Astrocyte (in vitro differentiated cells and primary cell): Measurements from ENCODE around the gene CTSW.

Source experiments
- EZH2 ChIP-seq: IDR thresholded peaks from 2 replicates; pipeline ENCODE4 v1.6.1; 2012; ENCODE audit warnings: mild to moderate bottlenecking, low read length, inconsistent platforms; ENCODE audit not compliant: insufficient read depth
- TF ChIP-seq, protein P1 (sequence below): IDR thresholded peaks from 2 replicates; pipeline ENCODE4 v1.5.1; 2011; ENCODE audit warnings: low read depth, mild to moderate bottlenecking, inconsistent platforms, low read length, moderate library complexity; ENCODE audit not compliant: insufficient read depth

DNA sequence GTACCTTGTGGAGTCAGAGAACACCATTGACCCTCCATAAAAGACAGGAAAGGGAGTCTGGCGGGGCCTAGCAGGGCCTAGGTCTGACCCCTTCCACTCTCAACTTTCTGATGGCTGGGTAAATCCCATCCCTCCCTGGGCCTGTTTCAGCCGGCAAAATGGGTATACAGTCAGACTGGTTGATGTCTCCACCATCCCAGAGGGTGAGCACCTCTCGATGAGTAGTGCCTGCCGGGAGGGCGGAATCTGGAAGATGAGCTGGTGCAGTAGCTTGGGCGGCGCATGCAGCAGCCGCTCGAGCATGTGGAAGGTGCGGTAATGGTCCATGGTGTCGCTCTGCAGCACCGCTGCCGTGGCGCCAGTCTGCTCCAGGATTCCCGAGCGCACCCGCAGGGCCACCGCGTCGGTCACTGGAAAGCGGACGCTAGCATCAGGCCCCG lies 8.1 kb downstream of the CTSW start:
- TF ChIP-seq, protein P1, sequence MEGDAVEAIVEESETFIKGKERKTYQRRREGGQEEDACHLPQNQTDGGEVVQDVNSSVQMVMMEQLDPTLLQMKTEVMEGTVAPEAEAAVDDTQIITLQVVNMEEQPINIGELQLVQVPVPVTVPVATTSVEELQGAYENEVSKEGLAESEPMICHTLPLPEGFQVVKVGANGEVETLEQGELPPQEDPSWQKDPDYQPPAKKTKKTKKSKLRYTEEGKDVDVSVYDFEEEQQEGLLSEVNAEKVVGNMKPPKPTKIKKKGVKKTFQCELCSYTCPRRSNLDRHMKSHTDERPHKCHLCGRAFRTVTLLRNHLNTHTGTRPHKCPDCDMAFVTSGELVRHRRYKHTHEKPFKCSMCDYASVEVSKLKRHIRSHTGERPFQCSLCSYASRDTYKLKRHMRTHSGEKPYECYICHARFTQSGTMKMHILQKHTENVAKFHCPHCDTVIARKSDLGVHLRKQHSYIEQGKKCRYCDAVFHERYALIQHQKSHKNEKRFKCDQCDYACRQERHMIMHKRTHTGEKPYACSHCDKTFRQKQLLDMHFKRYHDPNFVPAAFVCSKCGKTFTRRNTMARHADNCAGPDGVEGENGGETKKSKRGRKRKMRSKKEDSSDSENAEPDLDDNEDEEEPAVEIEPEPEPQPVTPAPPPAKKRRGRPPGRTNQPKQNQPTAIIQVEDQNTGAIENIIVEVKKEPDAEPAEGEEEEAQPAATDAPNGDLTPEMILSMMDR = no peak
- TF ChIP-seq EZH2 = no peak
